Activated B cell treated with CpG ODN at 0.5 μM for 24 hours (primary cell): ENCODE results near the gene ZFP62. TPM values are rescaled to one million over a fixed set of nuclear protein-coding genes. Genes with fewer than 3 reads are reported as not detected.

Source experiments
- ATAC-seq: fragments of 200-7000 bp; cut with Tn5 transposase; one replicate; pipeline ENCODE4 v1.10.0; 2021; ENCODE audit warnings: low read depth, mild to moderate bottlenecking, moderate library complexity
- CTCF ChIA-PET: fragments of 350-600 bp; sonication (Branson Sonifier 250); formaldehyde crosslinking; loops from one replicate; lab custom pipeline; 2021; ENCODE audit warnings: antibody characterized with exemption; lab: Charles Lee
- POLR2A ChIA-PET: fragments of 350-600 bp; sonication (Branson Sonifier 250); formaldehyde crosslinking; loops from one replicate; lab custom pipeline; 2021; ENCODE audit warnings: antibody characterized with exemption; lab: Charles Lee
- DNase-seq: peaks from one replicate; pipeline ENCODE4 v3.0.0; 2022
- H3K27ac Mint-ChIP-seq: one replicate; pipeline ENCODE4 v1.8.0; 2020; ENCODE audit warnings: mixed read lengths
- H3K27me3 Mint-ChIP-seq: one replicate; pipeline ENCODE4 v1.8.0; 2021; ENCODE audit warnings: mixed read lengths
- H3K36me3 Mint-ChIP-seq: one replicate; pipeline ENCODE4 v1.8.0; 2021; ENCODE audit warnings: low read depth, mixed read lengths
- H3K4me1 Mint-ChIP-seq: one replicate; pipeline ENCODE4 v1.8.0; 2021; ENCODE audit warnings: mixed read lengths
- H3K4me3 Mint-ChIP-seq: one replicate; pipeline ENCODE4 v1.8.0; 2020; ENCODE audit warnings: mild to moderate bottlenecking, mixed read lengths
- H3K9me3 Mint-ChIP-seq: one replicate; pipeline ENCODE4 v1.8.0; 2020; ENCODE audit warnings: mixed read lengths
- intact Hi-C: fragments of 100-400 bp; cut with micrococcal nuclease; formaldehyde crosslinking; loops from one replicate; pipeline ENCODE4 v1.15.1; 2024
- total RNA-seq: library from RNA; stranded (reverse); gene quantifications from 2 replicates; pipeline ENCODE4 v1.2.3, GENCODE V29; 2022
- TF ChIP-seq, protein P1 (sequence below): fragments of 200-600 bp; IDR thresholded peaks from one replicate; pipeline ENCODE4 v1.8.0; 2022; ENCODE audit warnings: antibody characterized with exemption, mild to moderate bottlenecking

ZFP62 gene
- total RNA-seq, 1 donor from 2014 or later, result 45.6 TPM

DNA sequence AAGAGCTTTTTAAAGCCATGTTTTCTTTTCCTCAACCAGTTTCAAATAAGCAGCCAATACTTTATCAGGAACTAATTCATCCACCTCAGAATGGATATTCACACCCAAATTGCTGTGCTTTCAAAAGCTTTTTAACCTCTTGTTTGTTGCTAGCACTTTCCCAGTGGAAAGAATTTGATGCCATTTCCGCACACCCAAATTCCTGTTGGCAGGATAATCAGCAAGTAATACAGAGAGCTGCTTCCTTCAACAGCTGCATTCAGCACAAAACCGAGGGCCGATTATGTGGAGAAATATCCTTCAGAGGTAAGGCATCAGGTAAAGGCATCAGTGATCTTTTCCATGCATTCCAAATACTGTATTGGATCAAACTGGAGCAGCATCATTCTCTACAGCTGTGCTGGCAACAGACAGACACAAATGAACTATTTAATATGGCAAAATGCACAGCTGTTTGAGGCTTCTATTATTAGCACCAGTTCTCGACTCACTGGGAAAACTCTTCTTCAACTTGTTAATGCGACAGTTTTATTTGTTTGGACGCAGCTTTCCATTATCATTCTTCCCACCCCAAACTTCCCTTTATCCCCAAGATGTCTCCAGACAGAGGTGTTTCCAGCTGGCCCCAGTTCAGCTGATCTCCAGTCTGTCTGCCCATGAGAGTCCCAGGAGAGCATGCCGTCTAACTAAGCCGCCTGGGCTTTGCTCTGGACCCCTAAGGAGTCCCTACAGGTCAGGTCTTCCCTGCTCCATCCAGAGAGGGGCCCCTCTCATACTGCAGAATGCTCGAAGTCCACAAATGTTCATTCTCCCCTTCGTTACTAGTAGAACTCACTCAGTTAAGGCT lies 36.2 kb downstream of the ZFP62 start:
- H3K36me3 Mint-ChIP-seq, result peaks cover 11% of the 10 kb centered on the region
- H3K4me3 Mint-ChIP-seq, result no peak overlapping the region
- CTCF ChIA-PET, result interaction anchor here (1.1 kb wide), 1 partner anchor 21 kb away, joined by 3 read pairs; no protein-coding TSS in a partner anchor
- no peaks in the 10 kb centered on the region for H3K27me3 Mint-ChIP-seq
- TF ChIP-seq, protein P1, sequence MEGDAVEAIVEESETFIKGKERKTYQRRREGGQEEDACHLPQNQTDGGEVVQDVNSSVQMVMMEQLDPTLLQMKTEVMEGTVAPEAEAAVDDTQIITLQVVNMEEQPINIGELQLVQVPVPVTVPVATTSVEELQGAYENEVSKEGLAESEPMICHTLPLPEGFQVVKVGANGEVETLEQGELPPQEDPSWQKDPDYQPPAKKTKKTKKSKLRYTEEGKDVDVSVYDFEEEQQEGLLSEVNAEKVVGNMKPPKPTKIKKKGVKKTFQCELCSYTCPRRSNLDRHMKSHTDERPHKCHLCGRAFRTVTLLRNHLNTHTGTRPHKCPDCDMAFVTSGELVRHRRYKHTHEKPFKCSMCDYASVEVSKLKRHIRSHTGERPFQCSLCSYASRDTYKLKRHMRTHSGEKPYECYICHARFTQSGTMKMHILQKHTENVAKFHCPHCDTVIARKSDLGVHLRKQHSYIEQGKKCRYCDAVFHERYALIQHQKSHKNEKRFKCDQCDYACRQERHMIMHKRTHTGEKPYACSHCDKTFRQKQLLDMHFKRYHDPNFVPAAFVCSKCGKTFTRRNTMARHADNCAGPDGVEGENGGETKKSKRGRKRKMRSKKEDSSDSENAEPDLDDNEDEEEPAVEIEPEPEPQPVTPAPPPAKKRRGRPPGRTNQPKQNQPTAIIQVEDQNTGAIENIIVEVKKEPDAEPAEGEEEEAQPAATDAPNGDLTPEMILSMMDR, result no peak
- POLR2A ChIA-PET, result interaction anchor here (1.7 to 1.9 kb wide), 2 partner anchors 15 to 21 kb away, joined by 6 read pairs; no protein-coding TSS in a partner anchor
- no peak for DNase-seq
- intact Hi-C loops, result no loop called here
- no peak for ATAC-seq
- peaks cover 2% of the 10 kb centered on the region for H3K9me3 Mint-ChIP-seq
- peaks cover 30% of the 10 kb centered on the region for H3K4me1 Mint-ChIP-seq
- no peak overlapping the region for H3K27ac Mint-ChIP-seq

DNA sequence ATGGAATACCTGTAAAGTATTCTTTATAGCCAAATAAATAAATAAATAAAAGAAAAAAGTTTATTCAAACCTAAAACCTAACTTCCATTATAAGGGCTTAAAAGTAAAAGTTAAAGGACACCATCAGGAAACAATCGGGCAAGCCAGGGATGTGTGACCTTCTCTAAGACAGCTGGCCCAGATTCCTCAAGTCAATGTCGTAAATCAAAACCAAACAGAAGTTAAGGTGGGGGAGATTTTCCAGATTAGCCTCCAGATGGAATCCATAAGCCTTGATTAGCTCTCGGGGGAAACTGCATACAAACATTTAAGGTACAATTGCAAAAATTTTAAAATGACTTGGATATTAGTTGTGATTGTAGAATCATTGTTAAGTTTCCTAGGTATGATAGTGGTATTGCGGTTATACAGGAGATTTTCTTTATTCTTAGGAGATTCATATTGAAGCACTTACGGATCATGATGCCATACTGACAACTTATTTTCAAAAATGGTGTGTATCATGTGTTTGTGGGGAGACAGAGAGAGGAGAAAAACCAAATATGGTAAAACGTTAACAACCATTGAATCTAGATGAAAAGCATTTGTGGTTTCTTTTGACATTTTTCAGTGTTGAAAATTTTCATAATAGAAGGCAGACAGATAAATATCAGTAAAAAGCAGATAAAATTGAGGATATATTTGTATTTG lies 37.0 kb downstream of the ZFP62 start:
- no peak for DNase-seq
- ChIA-PET CTCF (no interaction called here), POLR2A (interaction anchor here (1.1 to 1.9 kb wide), 3 partner anchors 8 to 21 kb away, joined by 3 to 6 read pairs (median 6); no protein-coding TSS in a partner anchor)
- H3K27me3 Mint-ChIP-seq, result no peaks in the 10 kb centered on the region
- H3K4me3 Mint-ChIP-seq, result no peak overlapping the region
- intact Hi-C loops, result no loop called here
- no peak overlapping the region for H3K27ac Mint-ChIP-seq
- ATAC-seq, result no peak
- H3K4me1 Mint-ChIP-seq, result peaks cover 22% of the 10 kb centered on the region
- peaks cover 4% of the 10 kb centered on the region for H3K36me3 Mint-ChIP-seq
- TF ChIP-seq, protein P1, result no peak
- H3K9me3 Mint-ChIP-seq, result no peaks in the 10 kb centered on the region

DNA sequence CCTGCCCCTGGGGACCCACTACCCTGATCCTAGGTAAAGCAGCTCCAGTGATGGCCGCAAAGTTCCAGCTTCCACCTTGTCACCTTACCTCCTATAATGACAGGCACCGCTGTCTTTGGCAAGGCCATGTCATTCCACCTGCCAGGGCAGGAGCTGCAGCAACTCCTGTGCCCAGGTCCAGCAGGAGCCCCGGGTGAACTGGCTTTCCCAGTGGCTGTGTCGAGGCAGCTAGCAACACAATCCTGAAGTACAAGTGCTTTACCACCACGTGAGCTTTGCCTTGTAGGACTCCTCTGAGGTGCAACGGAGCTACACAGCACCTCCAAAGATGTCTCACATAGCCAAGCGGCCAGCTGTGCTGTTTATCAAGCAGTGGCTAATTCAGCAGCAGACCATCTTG lies 37.7 kb downstream of the ZFP62 start:
- Mint-ChIP-seq H3K4me1 (peaks cover 23% of the 10 kb centered on the region), H3K36me3 (no peaks in the 10 kb centered on the region), H3K9me3 (no peaks in the 10 kb centered on the region), H3K27me3 (no peaks in the 10 kb centered on the region), H3K4me3 (no peak overlapping the region), H3K27ac (no peak overlapping the region)
- intact Hi-C loops, result no loop called here
- DNase-seq (no peak), ATAC-seq (no peak)
- TF ChIP-seq, protein P1, result no peak
- POLR2A ChIA-PET, result interaction anchor here (1.1 to 1.9 kb wide), 3 partner anchors 9 to 20 kb away, joined by 3 to 6 read pairs (median 6); no protein-coding TSS in a partner anchor
- CTCF ChIA-PET, result no interaction called here

DNA sequence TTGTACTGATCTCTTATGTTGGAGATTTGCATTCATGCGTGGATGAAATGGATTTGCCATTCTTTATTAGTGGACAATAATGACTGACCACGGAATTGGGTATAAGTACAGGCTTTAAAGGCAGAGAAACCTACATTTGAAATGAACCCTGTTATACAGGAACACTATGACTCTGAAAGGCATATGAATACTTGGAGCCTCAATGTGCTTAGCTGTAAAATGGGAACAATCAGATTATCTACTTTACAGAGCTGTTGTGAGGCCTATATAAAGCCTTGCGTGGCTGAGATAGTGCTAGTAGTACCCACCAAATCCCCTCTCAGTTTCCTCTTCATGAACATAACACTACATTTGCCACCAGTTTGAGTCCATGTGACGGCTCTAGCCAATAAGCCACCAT lies 39.5 kb downstream of the ZFP62 start:
- DNase-seq, result no peak
- Mint-ChIP-seq H3K36me3 (no peaks in the 10 kb centered on the region), H3K27me3 (no peaks in the 10 kb centered on the region), H3K27ac (no peak overlapping the region), H3K4me3 (no peak overlapping the region), H3K9me3 (no peaks in the 10 kb centered on the region), H3K4me1 (peaks cover 41% of the 10 kb centered on the region)
- TF ChIP-seq, protein P1, result no peak
- no peak for ATAC-seq
- intact Hi-C loops, result no loop called here
- ChIA-PET CTCF (interaction anchor here (1.3 kb wide), 1 partner anchor 8 kb away, joined by 3 read pairs; no protein-coding TSS in a partner anchor), POLR2A (interaction anchor here (0.7 to 1.4 kb wide), 7 partner anchors 9 to 366 kb away, joined by 3 to 19 read pairs (median 5); no protein-coding TSS in a partner anchor)
